Measurements from ENCODE around the gene ACSL5. TPM values are rescaled to one million over a fixed set of nuclear protein-coding genes. Genes with fewer than 3 reads are reported as not detected.
A peak's percentile ranks its signal among the peaks of the same experiment; 100 is the strongest.
"Not testable (repeated sequence)": the region's sequence is repeated elsewhere in the genome, so short reads cannot be mapped to it uniquely, and the experiment has no call there.

ACSL5 gene
- polyA plus RNA-seq, 5 donors = 13.1 to 14.6 (median 13.9) TPM

DNA sequence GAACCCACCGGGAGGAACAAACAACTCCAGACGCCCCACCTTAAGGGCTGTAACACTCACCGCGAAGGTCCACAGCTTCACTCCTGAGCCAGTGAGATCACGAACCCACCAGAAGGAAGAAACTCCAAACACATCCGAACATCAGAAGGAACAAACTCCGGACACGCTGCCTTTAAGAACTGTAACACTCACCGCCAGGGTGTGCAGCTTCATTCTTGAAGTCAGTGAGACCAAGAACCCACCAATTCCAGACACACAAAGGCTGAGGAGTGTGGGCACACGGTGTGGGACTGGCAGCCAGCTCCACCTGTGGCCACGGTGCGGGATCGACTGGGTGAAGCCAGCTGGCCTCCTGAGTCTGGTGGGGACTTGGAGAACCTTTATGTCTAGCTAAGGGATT, 2.6 kb upstream of the ACSL5 start:
- not testable (repeated sequence) for DNase-seq

DNA sequence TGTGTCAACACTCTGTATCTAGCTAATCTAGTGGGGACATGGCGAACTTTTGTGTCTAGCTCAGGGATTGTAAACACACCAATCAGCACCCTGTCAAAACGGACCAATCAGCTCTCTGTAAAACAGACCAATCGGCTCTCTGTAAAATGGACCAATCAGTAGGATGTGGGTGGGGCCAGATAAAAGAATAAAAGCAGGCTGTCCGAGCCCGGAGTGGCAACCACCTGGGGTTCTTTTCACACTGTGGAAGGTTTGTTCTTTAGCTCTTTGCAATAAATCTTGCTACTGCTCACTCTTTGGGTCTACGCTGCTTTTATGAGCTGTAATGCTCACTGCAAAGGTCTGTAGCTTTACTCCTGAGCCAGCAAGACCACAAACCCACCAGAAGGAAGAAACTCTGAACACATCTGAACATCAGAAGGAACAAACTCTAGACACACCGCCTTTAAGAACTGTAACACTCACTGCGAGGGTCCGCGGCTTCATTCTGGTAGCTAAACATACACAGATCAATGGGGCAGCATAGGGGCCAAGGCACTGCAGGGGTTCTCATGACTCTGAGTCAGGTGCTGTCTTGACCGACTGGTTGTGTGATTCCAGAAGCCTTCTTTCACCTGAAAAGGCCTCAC, 1.6 kb upstream of the ACSL5 start:
- DNase-seq = not testable (repeated sequence)

DNA sequence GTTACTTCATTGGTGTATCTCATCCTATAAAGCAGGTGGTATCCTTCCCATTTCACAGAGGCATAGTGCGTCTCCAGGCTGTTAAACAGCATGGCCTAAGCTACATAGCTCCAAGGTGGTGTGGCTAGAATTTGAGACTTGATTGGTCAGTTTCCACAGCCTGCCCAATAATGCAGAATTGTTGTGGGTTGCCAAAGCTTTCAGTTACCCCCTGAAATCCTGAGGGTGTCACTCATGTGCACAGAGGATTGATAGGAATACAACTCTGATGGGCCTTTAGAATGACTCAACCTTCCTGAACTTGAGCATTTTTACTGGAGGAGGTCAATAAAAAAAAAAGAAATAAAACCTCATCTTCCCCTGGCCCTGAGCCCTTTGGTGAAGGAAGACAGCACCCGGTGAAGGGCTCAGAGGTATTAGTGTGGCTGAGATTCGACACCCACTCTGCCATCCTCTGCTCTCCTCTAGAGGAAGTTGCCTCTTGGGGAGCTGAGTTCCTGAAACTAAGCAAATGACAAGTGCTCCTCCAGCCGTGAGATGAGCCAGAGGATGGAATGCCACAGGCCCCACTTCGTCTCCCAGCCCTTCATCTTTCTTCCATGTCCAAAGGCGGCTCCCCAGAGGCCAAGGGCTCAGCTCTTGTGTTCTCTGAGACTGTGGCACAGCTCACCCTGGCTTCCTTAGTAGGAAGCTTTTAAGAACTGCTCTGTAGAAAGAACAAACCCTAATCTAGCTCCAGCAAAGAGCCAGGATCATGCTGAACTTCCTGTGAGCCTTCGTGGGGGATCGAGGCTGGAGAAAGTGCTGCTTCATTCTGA, 1.0 kb downstream of the ACSL5 start:
- no peak for DNase-seq

DNA sequence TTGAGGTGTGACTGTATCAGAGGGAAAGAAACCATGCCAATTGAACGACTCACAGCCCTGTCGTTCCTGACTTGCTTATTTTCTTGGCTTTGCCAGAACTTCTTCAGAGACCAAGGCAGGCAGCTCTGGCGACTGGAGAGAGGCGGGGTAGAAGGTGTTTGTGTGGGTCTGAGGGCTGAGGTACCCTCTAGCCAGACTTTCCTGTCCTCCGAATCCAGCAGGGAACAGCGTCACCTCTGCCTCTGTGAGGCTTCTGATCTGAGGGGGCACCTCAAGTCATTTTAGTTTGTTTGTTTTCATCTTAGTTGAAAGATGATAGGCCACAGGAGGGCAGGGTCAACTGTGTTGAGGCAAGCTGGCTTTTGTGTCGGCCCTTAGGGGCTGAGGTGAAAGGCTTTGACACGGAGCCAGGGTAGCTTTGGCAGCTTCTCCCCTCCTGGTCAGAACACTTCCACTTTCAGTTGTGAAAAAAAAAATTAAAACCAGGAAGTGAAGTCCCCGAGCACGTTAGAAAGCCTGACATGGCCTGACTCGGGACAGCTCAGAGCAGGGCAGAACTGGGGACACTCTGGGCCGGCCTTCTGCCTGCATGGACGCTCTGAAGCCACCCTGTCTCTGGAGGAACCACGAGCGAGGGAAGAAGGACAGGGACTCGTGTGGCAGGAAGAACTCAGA, 1.9 kb downstream of the ACSL5 start:
- DNase-seq = peak in 1 of 2 donors; percentile 36

DNA sequence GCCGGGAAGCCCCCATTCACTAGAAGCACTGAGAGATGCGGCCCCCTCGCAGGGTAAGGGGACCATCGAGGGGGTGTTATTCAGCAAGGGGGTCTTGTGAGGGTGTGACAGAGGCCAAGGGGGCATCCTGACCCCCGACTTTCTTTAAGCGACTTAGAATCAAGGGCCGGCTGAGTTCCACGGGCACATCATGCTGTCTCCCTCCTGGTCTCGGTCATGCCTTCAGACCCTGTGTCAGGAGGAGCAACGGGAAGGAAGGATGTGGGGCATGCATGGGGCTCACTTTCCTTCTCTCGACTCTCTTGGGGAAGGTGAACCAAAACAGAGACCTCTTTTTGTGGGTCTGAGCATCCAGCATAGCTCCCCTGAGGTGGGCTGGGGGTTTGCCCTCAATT, 2.5 kb downstream of the ACSL5 start:
- no peak for DNase-seq

DNA sequence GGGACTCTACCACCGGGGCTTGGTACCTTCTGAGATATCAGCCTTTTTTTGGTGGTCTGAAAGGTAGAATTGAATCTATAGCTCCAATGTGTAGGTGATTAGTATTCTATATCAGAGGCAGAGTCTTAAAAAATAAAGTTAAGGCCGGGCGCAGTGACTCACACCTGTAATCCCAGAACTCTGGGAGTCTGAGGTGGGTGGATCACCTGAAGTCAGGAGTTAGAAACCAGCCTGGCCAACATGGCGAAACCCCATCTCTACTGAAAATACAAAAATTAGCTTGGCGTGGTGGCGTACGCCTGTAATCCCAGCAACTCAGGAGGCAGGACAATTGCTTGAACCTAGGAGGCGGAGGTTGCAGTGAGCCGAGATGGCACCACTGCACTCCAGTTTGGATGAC, 3.2 kb downstream of the ACSL5 start:
- DNase-seq = not testable (repeated sequence)

DNA sequence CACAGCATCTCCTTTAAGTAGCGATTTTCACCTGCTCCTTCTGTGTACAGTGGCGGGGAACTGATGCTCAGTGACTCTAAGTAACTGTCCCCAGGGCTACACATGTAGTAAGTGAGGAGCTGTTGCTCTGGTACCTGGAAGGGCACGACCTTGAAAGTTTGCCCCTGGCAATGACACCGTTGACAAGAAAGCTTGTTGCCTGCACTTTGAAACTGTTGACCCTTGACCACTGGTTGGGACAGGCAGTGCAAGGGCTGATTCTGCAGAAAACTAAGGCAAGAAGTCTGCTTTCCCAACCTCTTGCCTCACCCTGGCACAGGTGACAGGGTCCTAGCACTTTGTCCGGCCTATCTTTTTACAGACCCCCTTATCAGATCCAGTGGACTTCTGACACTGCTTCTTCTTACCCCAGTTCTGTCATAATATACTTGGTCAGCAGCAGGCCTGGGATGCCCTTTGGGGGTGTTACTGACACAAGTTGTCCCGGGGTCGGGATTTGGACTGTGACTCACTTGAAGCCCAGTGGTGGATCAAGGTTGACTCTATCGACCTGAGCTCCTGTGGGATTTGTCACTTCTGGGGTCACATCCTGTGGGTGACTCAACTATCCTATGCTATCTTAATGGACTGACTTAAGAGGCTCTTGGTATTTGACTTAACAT, 5.8 kb downstream of the ACSL5 start:
- no peak for DNase-seq

DNA sequence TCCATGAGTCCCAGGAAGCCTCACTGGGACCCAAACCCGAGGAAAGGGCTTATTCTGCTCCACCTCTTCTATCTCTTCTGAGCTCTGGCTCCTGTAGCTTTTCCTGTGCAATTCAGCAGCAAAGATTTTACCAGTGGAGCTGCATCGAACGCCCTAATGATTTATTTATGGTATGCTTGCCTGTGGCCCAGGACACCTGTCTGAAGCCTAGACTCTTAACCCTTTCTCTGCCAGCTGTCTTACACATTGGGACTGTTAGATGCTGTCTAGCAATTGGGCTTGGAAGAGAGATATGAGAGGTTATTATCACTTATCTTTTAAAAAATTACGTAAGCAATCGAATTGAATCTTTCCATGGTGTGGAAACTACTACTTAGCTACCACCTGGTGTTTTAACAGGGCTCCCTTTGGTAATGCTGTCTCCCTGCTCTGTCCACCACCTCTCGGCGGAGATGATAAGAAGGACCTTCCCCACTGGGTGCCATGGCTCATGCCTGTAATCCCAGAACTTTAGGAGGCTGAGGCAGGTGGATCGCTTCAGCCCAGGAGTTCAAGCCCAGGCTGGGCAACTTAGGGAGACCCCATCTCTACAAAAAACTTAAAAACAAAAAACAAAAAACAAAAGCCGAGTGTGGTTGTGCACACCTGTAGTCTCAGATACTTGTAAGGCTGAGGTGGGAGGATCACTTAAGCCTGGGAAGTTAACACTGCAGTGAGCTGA, 8.8 kb downstream of the ACSL5 start:
- DNase-seq = no peak

DNA sequence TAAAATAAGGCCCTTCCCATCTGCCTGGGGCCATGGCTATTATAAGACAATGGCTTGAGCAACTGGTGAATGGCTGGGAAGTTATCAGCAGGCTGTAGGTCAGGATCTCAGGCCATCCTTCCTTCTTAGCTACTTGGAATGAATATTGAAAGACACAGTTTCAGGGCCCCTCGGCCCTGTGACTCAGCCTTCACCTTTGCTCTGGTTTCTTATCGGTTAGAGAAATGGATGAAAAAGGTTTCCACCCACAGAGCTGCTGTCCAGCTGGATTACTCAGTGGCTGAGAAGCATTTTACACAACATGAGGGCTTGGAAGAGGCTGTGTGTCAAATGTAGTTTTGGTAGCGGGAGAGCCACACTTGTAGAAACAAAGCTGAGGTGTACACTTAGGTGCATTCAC, 9.4 kb downstream of the ACSL5 start:
- DNase-seq = no peak

DNA sequence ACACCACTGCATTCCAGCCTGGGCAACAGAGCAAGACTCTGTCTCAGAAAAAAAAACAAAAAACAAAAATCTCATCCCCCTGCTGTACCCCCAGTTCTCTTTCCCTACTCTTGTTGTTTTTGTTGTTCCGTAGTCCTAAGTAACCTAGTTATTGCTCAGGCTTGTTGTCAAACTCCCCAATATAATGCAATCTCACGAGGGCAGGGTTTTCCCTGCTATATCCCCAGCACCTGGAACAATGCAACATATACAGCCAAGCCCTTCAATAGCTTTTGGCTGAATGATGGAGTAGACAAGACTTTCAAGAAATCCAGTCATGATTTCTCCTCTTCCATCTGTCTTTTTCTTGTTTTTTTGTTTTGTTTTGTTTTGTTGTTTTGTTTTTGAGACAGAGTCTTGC, 10.2 kb downstream of the ACSL5 start:
- no peak for DNase-seq

DNA sequence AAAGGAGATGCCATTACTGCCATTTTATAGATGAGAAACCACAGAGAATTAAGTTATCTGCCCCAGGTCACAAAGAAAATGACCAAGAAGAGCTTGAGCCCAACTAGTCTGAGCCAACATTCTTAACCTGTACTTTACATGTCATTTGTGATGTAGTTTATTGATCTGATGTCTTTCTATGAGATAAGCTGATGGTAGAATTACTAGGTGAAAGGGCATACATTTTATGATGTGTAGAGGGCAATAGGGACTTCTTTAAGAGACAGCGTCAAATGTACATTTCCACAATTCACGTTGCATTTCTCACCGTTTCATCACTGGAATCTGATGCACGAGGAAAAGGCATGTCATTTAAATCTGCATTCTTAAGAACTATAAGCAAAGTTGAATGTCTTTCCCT, 11.3 kb downstream of the ACSL5 start:
- DNase-seq = no peak

DNA sequence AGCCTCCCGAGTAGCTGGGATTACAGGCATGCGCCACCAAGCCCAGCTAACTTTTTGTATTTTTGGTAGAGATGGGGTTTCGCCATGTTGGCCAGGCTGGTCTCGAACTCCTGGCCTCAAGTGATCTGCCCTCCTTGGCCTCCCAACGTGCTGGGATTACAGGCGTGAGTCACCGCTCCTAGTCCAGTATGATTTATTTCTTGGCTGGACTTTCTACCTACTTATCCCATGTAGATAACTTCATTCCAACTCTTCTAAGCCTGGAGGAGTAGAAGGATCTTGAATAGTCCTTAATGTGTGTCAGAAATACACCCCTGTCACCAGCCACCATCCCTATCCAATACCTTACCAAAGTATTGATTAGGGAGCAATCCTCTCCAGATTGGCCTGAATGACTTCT, 14.1 kb downstream of the ACSL5 start:
- not testable (repeated sequence) for DNase-seq

DNA sequence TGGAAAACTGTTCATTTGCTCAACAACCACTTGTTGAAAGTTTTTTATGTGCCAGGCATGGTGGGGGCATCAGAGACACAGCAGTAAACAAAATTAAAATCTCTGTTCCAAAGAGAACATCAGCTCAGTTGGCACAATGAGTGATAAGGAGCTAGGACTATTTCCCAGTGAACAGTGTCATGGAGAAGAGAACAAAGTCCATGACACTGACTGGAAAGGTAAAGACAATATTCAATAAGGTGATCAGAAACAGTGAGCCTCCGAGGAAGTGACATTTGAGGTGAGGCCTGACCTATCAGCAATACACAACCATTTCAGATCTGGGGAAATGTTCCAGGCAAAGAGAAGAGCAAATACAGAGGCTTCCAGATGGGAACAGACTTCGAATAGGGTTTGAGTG, 14.6 kb downstream of the ACSL5 start:
- DNase-seq = no peak

DNA sequence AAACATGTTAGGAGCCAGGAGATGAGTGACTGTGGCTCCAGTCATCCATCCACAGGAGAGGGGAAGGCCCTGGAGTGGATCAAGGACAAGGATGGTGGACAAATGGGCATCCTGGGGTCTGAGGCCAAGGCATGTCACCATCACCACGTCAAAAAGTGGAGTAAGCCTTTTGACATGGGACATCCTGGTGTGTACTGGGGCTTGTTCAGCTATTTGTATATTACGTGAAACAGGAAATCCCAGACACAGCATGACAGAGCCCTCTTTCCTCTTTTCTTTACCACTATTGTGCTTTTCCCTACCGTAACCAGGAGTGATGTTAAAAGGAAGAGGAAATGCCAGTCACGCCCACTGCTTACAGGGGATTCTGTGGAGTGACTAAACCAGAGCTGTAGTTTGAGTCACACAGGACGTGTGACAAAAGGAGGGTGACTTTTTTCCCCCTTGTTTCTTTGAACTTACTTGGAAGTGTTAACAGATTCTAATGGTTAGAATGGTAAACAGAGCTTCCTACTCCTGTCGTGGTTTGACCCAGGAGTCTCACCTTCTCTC, 15.4 kb downstream of the ACSL5 start:
- peak; percentile 14 to 36 for DNase-seq

DNA sequence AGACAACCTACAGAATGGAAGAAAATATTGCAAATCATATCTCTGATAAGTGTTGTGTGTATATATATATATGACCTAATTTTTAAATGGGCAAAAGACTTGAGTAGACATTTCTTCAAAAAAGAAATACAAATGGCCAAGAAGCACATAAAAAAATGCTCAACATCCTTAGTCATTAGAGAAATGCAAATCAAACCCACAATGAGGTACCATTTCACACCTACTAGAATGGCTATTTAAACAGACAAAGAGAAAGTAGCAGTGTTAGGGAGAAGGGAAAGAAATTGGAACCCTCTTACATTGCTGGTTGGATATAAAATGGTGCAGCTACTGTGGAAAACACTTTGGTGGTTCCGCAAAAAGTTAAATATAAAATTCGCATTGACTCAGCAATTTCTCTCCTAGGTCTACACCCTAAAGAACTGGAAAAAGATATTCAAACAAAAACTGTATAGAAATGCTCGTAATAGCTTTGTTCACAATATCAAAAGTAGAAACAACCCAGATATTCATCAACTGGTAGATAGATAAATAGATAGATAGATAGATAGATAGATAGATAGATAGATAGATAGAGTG, 16.3 kb downstream of the ACSL5 start:
- DNase-seq = no peak

DNA sequence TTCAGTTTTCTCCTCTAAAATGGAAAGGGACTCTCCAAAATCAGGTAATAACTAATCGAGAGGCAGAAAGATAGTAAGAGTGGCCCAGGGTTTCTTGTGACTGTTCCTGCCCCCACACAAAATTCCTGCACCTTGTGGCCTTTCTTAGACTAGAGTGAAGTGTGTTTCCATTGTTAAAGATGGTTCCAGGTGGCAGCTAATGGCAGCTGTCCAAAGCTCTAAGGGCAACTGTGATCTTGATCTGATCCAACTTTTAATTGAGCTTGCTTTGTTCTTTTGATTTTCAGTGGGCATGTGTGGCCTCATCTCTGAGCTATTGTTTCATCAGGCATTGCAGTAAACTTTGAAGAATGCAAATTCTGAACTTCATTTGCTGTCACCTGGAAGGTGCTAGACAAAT, 19.4 kb downstream of the ACSL5 start:
- DNase-seq = no peak

DNA sequence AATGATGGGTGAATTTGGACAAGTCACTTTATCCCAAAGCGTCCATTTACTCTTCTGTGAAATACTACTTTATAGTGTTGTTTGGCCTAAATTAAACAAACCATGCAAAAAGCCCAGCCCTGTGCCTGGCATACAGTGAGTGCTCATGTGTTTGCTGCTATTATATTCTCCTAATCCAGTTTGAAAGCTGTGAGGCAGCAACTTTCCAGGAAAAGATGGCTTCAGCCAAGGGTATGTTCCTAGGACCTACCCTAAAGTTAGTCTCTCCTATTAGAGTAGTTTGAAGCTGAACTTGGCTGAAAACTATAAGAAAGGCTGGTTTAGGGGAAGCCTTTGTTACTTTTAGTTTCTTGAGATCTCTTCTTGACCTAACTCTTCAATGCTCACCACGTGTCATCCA, 19.9 kb downstream of the ACSL5 start:
- no peak for DNase-seq

DNA sequence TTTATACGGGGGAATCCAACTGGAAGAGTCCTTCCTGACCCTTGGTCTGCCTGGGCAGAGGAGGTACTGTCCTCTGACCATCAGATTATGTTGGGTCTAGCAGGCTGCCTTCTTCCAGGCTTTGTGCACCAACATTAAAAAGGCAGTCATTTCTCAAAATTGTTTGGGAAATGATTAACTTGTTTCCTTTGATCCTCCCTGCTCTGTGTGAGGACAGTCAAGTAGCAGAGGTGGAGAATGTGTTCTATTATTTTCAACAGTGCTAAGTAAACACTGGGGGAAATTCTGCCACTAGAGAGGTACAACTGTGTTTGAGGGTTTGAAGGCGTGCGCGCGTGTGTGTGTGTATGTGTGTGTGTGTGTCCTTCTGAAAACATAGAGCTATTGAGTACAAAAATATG, 20.6 kb downstream of the ACSL5 start:
- DNase-seq = peak; percentile 45 to 48

DNA sequence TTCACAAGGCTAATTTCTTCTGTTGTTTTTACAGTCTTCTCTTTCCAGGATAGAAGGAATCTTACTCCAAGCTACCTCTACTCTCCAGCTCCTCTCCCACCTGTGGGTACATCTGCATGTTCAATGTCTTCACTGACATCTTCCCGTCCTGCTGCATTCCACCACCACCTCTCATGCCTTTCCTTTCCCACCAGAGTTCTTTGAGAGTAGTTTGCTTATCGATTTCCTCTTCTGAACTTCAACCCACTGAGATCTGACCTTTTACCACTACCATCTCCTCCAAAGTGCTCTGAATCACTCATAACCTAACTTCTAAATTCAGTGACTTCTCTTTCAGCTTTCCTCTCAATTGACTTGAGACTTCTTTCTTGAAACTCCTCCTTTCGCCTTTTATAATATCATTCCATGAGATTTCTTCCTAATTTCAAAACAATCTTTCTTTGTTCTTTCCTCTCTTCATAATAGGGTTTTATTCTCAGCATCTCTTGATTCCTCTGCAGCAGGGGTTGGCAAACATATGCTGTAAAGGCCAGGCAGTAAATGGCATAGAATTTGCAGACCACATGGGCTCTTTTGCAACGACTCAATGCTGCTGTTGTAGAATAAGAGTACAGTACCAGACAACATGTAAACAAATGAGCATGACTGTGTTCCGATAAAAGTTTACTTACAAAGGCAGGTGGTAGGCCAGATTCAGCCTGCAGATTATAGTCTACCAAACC, 22.1 kb downstream of the ACSL5 start:
- DNase-seq = no peak

DNA sequence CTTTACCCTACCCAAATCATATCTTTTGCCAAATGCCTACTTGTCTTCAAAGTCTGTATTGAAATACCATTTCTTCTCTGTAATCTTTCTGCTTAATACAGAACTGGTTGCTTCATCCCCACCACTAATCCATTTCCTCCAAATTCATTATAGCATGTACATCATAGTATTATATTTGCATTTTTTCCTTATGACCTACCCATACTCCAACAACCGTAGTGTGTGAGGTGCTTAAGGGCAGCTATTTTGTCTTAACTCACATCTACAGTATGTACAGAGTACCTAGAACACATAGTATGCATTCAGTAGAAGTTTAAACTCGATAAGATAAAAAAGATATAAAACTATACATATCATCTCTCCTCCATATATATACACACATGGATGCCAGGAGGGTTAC, 23.7 kb downstream of the ACSL5 start:
- no peak for DNase-seq
